ENCODE measurements around the gene MAGEH1. TPM values are rescaled to one million over a fixed set of nuclear protein-coding genes. Genes with fewer than 3 reads are reported as not detected.
A peak's percentile ranks its signal among the peaks of the same experiment; 100 is the strongest.
"Not testable (repeated sequence)": the region's sequence is repeated elsewhere in the genome, so short reads cannot be mapped to it uniquely, and the experiment has no call there.

MAGEH1 gene
- 10 to 100 TPM; 26.7 to 28.2 TPM for total RNA-seq

GRCh38 chrX:55451990-55452832 lies at the start of gene MAGEH1:
MAGEH1 (plus strand) TSS chrX:55452127; CDS start chrX:55452375, 248 bp downstream.
- no peak for TF ChIP-seq CTCF (IDR thresholded peaks at IDR 0.05)
- H3K4me3 ChIP-seq = peak within 1 kb of the TSS; percentile 61 to 68
- H3K27me3 ChIP-seq = no peaks in the 10 kb centered on the region
- peak; percentile 80 for DNase-seq (ENCODE audit: low spot score)
- H3K36me3 ChIP-seq = no peaks in the 10 kb centered on the region
- H3K27ac ChIP-seq = peak within 1 kb of the TSS; percentile 86 to 88
- no peaks in the 10 kb centered on the region for H3K9me3 ChIP-seq
- H3K4me1 ChIP-seq = no peaks in the 10 kb centered on the region

GRCh38 chrX:55427079-55427478 lies 24.8 kb upstream of the MAGEH1 start:
- H3K4me1 ChIP-seq; H3K36me3 ChIP-seq; H3K27me3 ChIP-seq; H3K27ac ChIP-seq; H3K4me3 ChIP-seq; DNase-seq (ENCODE audit: low spot score): not testable (repeated sequence)
- H3K9me3 ChIP-seq = peaks cover 0 to 13% of the 10 kb centered on the region in 2 donors

GRCh38 chrX:55443468-55443867 lies 8.5 kb upstream of the MAGEH1 start:
- H3K36me3 ChIP-seq; DNase-seq (ENCODE audit: low spot score); H3K4me3 ChIP-seq; H3K27ac ChIP-seq; H3K9me3 ChIP-seq; H3K4me1 ChIP-seq; H3K27me3 ChIP-seq: not testable (repeated sequence)

- no peak for DNase-seq (ENCODE audit: low spot score)
- H3K4me1 ChIP-seq = no peaks in the 10 kb centered on the region
- H3K36me3 ChIP-seq = no peaks in the 10 kb centered on the region
- no peak overlapping the region for H3K27ac ChIP-seq
- no peaks in the 10 kb centered on the region for H3K27me3 ChIP-seq
- no peaks in the 10 kb centered on the region for H3K9me3 ChIP-seq
- TF ChIP-seq CTCF (IDR thresholded peaks at IDR 0.05) = peak in 1 of 2 donors; percentile 34
- H3K4me3 ChIP-seq = no peak overlapping the region
Observed at GRCh38 chrX:55450259-55450658, 1.7 kb upstream of the MAGEH1 start.

GRCh38 chrX:55451141-55451540 lies 786 bp upstream of the MAGEH1 start:
- Histone ChIP-seq H3K27me3 (no peaks in the 10 kb centered on the region), H3K9me3 (no peaks in the 10 kb centered on the region), H3K4me3 (peak overlapping the region; percentile 61 to 68), H3K4me1 (no peaks in the 10 kb centered on the region), H3K27ac (peak overlapping the region in 1 of 2 donors; percentile 86), H3K36me3 (no peaks in the 10 kb centered on the region)
- no peak for TF ChIP-seq CTCF (IDR thresholded peaks at IDR 0.05)
- no peak for DNase-seq (ENCODE audit: low spot score)

GRCh38 chrX:55451626-55451989 lies 319 bp upstream of the MAGEH1 start:
- Histone ChIP-seq H3K27me3 (no peaks in the 10 kb centered on the region), H3K27ac (peak overlapping the region; percentile 86 to 88), H3K4me3 (peak overlapping the region; percentile 61 to 68), H3K36me3 (no peaks in the 10 kb centered on the region), H3K9me3 (no peaks in the 10 kb centered on the region), H3K4me1 (no peaks in the 10 kb centered on the region)
- no peak for DNase-seq (ENCODE audit: low spot score)
- no peak for TF ChIP-seq CTCF (IDR thresholded peaks at IDR 0.05)

- no peaks in the 10 kb centered on the region for H3K36me3 ChIP-seq
- H3K27me3 ChIP-seq = no peaks in the 10 kb centered on the region
- peak overlapping the region; percentile 86 to 88 for H3K27ac ChIP-seq
- no peak for DNase-seq (ENCODE audit: low spot score)
- peak overlapping the region; percentile 61 to 68 for H3K4me3 ChIP-seq
- H3K4me1 ChIP-seq = no peaks in the 10 kb centered on the region
- TF ChIP-seq CTCF (IDR thresholded peaks at IDR 0.05) = no peak
- H3K9me3 ChIP-seq = no peaks in the 10 kb centered on the region
Observed at GRCh38 chrX:55452833-55453124, 852 bp downstream of the MAGEH1 start.

- not testable (repeated sequence) for H3K9me3 ChIP-seq; DNase-seq (ENCODE audit: low spot score)
Observed at GRCh38 chrX:55455708-55456107, 3.8 kb downstream of the MAGEH1 start.

GRCh38 chrX:55459426-55459825 lies 7.5 kb downstream of the MAGEH1 start:
- H3K36me3 ChIP-seq; H3K27me3 ChIP-seq; H3K4me1 ChIP-seq; H3K27ac ChIP-seq; DNase-seq (ENCODE audit: low spot score); H3K4me3 ChIP-seq; H3K9me3 ChIP-seq: not testable (repeated sequence)

More at GRCh38 chrX:55455708-55456107, 3.8 kb downstream of the MAGEH1 start:
- H3K36me3 ChIP-seq, H3K27ac ChIP-seq, H3K4me1 ChIP-seq, H3K4me3 ChIP-seq, H3K27me3 ChIP-seq: not testable (repeated sequence)

GRCh38 chrX:55459926-55460325 lies 8.0 kb downstream of the MAGEH1 start:
- H3K9me3 ChIP-seq; DNase-seq (ENCODE audit: low spot score); H3K4me1 ChIP-seq; H3K27me3 ChIP-seq; H3K27ac ChIP-seq; H3K36me3 ChIP-seq; H3K4me3 ChIP-seq: not testable (repeated sequence)
